ENCODE measurements around the gene PAK5.
"Not testable (repeated sequence)": the region's sequence is repeated elsewhere in the genome, so short reads cannot be mapped to it uniquely, and the experiment has no call there.

The PAK5 gene

GRCh38 chr20:9672981-9673380 is 165.9 kb downstream of the PAK5 start:
- no peak for DNase-seq

- DNase-seq: no peak
Observed at GRCh38 chr20:9672027-9672426, 166.8 kb downstream of the PAK5 start.

GRCh38 chr20:9668381-9668780 is 170.5 kb downstream of the PAK5 start:
- DNase-seq: no peak

- DNase-seq: no peak
Observed at GRCh38 chr20:9663423-9663822, 175.5 kb downstream of the PAK5 start.

GRCh38 chr20:9660236-9660868 is 178.5 kb downstream of the PAK5 start:
- DNase-seq: no peak

GRCh38 chr20:9647741-9648140 is 191.1 kb downstream of the PAK5 start:
- no peak for DNase-seq

- DNase-seq: no peak
Observed at GRCh38 chr20:9646375-9646774, 192.5 kb downstream of the PAK5 start.

- no peak for DNase-seq
Observed at GRCh38 chr20:9642882-9643281, 196.0 kb downstream of the PAK5 start.

GRCh38 chr20:9641499-9642000 is 197.3 kb downstream of the PAK5 start:
- not testable (repeated sequence) for DNase-seq

GRCh38 chr20:9637889-9638288 is 201.0 kb downstream of the PAK5 start:
- DNase-seq: no peak

- no peak for DNase-seq
Observed at GRCh38 chr20:9635750-9636149, 203.1 kb downstream of the PAK5 start.

GRCh38 chr20:9634327-9634726 is 204.5 kb downstream of the PAK5 start:
- DNase-seq: no peak

- DNase-seq: no peak
Observed at GRCh38 chr20:9632991-9633390, 205.9 kb downstream of the PAK5 start.

GRCh38 chr20:9632265-9632664 is 206.6 kb downstream of the PAK5 start:
- no peak for DNase-seq

GRCh38 chr20:9630554-9630953 is 208.3 kb downstream of the PAK5 start:
- no peak for DNase-seq

GRCh38 chr20:9629831-9630230 is 209.0 kb downstream of the PAK5 start:
- no peak for DNase-seq

- DNase-seq: no peak
Observed at GRCh38 chr20:9628589-9628988, 210.3 kb downstream of the PAK5 start.

GRCh38 chr20:9628141-9628540 is 210.7 kb downstream of the PAK5 start:
- DNase-seq: no peak

GRCh38 chr20:9627219-9627618 is 211.7 kb downstream of the PAK5 start:
- DNase-seq: no peak

- no peak for DNase-seq
Observed at GRCh38 chr20:9626357-9626756, 212.5 kb downstream of the PAK5 start.

- no peak for DNase-seq
Observed at GRCh38 chr20:9617940-9618339, 220.9 kb downstream of the PAK5 start.

GRCh38 chr20:9616833-9617461 is 221.9 kb downstream of the PAK5 start:
- DNase-seq: peak; percentile 9

- DNase-seq: no peak
Observed at GRCh38 chr20:9616455-9616805, 222.4 kb downstream of the PAK5 start.

GRCh38 chr20:9615766-9616454 is 223.0 kb downstream of the PAK5 start:
- no peak for DNase-seq

All from activated CD4-positive, alpha-beta T cell treated with anti-CD3 and anti-CD28 coated beads for 1 hour (primary cell).